ENCODE measurements around the gene SEMA5B. TPM values are rescaled to one million over a fixed set of nuclear protein-coding genes. Genes with fewer than 3 reads are reported as not detected.

Gene SEMA5B
- total and polyA plus RNA-seq, 2 experiments from 2014 or later = 8.0 to 26.8 TPM

DNA sequence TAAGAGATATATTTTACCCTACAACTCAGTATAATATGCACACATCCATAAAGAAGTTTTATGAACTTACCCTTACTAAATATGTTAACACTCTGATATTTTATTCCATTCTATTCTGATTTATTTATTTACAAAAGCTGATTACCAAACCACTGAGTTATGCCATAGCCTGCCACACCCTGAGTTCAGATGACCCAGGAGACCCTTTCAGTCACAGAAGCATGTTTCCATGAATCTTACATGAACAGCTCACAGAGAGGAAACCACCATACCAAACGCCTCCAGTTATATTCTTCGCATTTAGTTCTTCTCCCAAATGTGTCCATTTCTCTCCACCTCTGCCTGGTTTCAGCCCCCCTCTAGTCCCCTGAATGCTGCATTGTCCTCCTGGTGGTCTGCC, 103.5 kb downstream of the SEMA5B start:
- Histone ChIP-seq H3K4me2 (no peak overlapping the region), H3K4me1 (ENCODE audit: insufficient read depth) (no peaks in the 10 kb centered on the region), H4K20me1 (replicated peaks; ENCODE audit: insufficient read depth) (no peaks in the 10 kb centered on the region; the same call in 1 of the 2 replicates), H3F3A (replicated peaks; ENCODE audit: low read depth) (no peaks in the 10 kb centered on the region), H3K27ac (ENCODE audit: low read depth) (no peak overlapping the region), H3K4me3 (no peak overlapping the region), H3K9me2 (ENCODE audit: insufficient read depth) (no peaks in the 10 kb centered on the region), H3K36me3 (ENCODE audit: insufficient read depth) (no peaks in the 10 kb centered on the region), H2AFZ (no peak overlapping the region), H3K79me2 (replicated peaks; ENCODE audit: insufficient read depth) (no peaks in the 10 kb centered on the region), H3K27me3 (ENCODE audit: insufficient read depth) (peaks cover 29% of the 10 kb centered on the region)
- H3K27me3 Mint-ChIP-seq (ENCODE audit: insufficient read depth, low read depth, poor library complexity) = peaks cover 5% of the 10 kb centered on the region
- no peak for TF ChIP-seq EZH2phosphoT487 (IDR thresholded peaks at IDR 0.05; ENCODE audit: unreplicated experiment)
- TF ChIP-seq JUNB (IDR thresholded peaks at IDR 0.05; ENCODE audit: unreplicated experiment) = no peak
- TF ChIP-seq ETS1 (IDR thresholded peaks at IDR 0.05) = no peak
- TF ChIP-seq, protein P1, sequence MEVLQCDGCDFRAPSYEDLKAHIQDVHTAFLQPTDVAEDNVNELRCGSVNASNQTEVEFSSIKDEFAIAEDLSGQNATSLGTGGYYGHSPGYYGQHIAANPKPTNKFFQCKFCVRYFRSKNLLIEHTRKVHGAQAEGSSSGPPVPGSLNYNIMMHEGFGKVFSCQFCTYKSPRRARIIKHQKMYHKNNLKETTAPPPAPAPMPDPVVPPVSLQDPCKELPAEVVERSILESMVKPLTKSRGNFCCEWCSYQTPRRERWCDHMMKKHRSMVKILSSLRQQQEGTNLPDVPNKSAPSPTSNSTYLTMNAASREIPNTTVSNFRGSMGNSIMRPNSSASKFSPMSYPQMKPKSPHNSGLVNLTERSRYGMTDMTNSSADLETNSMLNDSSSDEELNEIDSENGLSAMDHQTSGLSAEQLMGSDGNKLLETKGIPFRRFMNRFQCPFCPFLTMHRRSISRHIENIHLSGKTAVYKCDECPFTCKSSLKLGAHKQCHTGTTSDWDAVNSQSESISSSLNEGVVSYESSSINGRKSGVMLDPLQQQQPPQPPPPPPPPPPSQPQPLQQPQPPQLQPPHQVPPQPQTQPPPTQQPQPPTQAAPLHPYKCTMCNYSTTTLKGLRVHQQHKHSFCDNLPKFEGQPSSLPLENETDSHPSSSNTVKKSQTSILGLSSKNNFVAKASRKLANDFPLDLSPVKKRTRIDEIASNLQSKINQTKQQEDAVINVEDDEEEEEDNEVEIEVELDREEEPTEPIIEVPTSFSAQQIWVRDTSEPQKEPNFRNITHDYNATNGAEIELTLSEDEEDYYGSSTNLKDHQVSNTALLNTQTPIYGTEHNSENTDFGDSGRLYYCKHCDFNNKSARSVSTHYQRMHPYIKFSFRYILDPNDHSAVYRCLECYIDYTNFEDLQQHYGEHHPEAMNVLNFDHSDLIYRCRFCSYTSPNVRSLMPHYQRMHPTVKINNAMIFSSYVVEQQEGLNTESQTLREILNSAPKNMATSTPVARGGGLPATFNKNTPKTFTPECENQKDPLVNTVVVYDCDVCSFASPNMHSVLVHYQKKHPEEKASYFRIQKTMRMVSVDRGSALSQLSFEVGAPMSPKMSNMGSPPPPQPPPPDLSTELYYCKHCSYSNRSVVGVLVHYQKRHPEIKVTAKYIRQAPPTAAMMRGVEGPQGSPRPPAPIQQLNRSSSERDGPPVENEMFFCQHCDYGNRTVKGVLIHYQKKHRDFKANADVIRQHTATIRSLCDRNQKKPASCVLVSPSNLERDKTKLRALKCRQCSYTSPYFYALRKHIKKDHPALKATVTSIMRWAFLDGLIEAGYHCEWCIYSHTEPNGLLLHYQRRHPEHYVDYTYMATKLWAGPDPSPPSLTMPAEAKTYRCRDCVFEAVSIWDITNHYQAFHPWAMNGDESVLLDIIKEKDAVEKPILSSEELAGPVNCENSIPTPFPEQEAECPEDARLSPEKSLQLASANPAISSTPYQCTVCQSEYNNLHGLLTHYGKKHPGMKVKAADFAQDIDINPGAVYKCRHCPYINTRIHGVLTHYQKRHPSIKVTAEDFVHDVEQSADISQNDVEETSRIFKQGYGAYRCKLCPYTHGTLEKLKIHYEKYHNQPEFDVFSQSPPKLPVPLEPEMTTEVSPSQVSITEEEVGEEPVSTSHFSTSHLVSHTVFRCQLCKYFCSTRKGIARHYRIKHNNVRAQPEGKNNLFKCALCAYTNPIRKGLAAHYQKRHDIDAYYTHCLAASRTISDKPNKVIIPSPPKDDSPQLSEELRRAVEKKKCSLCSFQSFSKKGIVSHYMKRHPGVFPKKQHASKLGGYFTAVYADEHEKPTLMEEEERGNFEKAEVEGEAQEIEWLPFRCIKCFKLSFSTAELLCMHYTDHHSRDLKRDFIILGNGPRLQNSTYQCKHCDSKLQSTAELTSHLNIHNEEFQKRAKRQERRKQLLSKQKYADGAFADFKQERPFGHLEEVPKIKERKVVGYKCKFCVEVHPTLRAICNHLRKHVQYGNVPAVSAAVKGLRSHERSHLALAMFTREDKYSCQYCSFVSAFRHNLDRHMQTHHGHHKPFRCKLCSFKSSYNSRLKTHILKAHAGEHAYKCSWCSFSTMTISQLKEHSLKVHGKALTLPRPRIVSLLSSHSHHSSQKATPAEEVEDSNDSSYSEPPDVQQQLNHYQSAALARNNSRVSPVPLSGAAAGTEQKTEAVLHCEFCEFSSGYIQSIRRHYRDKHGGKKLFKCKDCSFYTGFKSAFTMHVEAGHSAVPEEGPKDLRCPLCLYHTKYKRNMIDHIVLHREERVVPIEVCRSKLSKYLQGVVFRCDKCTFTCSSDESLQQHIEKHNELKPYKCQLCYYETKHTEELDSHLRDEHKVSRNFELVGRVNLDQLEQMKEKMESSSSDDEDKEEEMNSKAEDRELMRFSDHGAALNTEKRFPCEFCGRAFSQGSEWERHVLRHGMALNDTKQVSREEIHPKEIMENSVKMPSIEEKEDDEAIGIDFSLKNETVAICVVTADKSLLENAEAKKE (CRISPR knock-in tag; IDR thresholded peaks at IDR 0.05) = no peak
- TF ChIP-seq, protein P2, sequence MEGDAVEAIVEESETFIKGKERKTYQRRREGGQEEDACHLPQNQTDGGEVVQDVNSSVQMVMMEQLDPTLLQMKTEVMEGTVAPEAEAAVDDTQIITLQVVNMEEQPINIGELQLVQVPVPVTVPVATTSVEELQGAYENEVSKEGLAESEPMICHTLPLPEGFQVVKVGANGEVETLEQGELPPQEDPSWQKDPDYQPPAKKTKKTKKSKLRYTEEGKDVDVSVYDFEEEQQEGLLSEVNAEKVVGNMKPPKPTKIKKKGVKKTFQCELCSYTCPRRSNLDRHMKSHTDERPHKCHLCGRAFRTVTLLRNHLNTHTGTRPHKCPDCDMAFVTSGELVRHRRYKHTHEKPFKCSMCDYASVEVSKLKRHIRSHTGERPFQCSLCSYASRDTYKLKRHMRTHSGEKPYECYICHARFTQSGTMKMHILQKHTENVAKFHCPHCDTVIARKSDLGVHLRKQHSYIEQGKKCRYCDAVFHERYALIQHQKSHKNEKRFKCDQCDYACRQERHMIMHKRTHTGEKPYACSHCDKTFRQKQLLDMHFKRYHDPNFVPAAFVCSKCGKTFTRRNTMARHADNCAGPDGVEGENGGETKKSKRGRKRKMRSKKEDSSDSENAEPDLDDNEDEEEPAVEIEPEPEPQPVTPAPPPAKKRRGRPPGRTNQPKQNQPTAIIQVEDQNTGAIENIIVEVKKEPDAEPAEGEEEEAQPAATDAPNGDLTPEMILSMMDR (conservative IDR thresholded peaks at IDR 0.05; ENCODE audit: low read depth in 2 of 2) = no peak
- TF ChIP-seq CREB1 (CRISPR knock-in tag; IDR thresholded peaks at IDR 0.05; ENCODE audit: low read depth) = no peak
- TF ChIP-seq EZH2 (IDR thresholded peaks at IDR 0.05; ENCODE audit: low read depth, unreplicated experiment) = no peak
- TF ChIP-seq REST (IDR thresholded peaks at IDR 0.05; ENCODE audit: unreplicated experiment) = no peak
- TF ChIP-seq ZNF331 (CRISPR knock-in tag; IDR thresholded peaks at IDR 0.05; ENCODE audit: low read depth) = no peak
- no peak for TF ChIP-seq STAT1 (IDR thresholded peaks at IDR 0.05; ENCODE audit: unreplicated experiment)
- no peak for TF ChIP-seq ZNF114 (CRISPR knock-in tag; IDR thresholded peaks at IDR 0.05)
- no peak overlapping the region for H3K27ac Mint-ChIP-seq
- no peak for ATAC-seq
- no peak overlapping the region for H3K4me3 Mint-ChIP-seq
- H3K36me3 Mint-ChIP-seq (ENCODE audit: low read depth) = no peaks in the 10 kb centered on the region
- H3K9me3 Mint-ChIP-seq = no peaks in the 10 kb centered on the region
- no peaks in the 10 kb centered on the region; the same call in 2 of the 3 replicates for H3K4me1 Mint-ChIP-seq
- DNase-seq (ENCODE audit: low spot score) = no peak
